Brain microvascular endothelial cell (primary cell): Measurements from ENCODE around the gene HSD17B14.

Experiments
- DNase-seq: peaks from one replicate; pipeline ENCODE4 v3.0.0-alpha.2; 2020
- H3K27ac ChIP-seq: fragments of 250-450 bp; sonication (Bioruptor Pico); 2 replicates; pipeline ENCODE4 v1.5.1; 2020; ENCODE audit warnings: mild to moderate bottlenecking, moderate library complexity
- H3K27me3 ChIP-seq: fragments of 250-450 bp; sonication (Bioruptor Pico); replicated peaks from 2 replicates; pipeline ENCODE4 v1.5.1; 2020; ENCODE audit warnings: mild to moderate bottlenecking
- H3K36me3 ChIP-seq: fragments of 250-450 bp; sonication (Bioruptor Pico); replicated peaks from 2 replicates; pipeline ENCODE4 v1.5.1; 2020; ENCODE audit warnings: mild to moderate bottlenecking
- H3K4me3 ChIP-seq: 2 replicates; pipeline ENCODE4 v1.5.1; 2011; ENCODE audit warnings: low read depth, mild to moderate bottlenecking, control low read depth, low read length, moderate library complexity
- CTCF ChIP-seq: IDR thresholded peaks from 2 replicates; pipeline ENCODE4 v1.5.1; 2011; ENCODE audit warnings: low read depth, mild to moderate bottlenecking, moderate library complexity, low read length, control low read depth, inconsistent platforms; ENCODE audit errors: missing control alignments
- in situ Hi-C: cut with HindIII; loops from 2 replicates; pipeline ENCODE4 v1.10.0; 2017; ENCODE audit warnings: low sequenced_read_pairs, low pct_ligation_motif_present

Gene HSD17B14

GRCh38 chr19:48799358-48800300, 36.7 kb downstream of the HSD17B14 start:
- Histone ChIP-seq H3K27ac (no peak overlapping the region), H3K27me3 (no peaks in the 10 kb centered on the region), H3K4me3 (no peak overlapping the region), H3K36me3 (no peaks in the 10 kb centered on the region)
- no peak for DNase-seq
- TF ChIP-seq CTCF: no peak
- in situ Hi-C loops: loop anchor here (10.0 kb wide), 1 partner anchor 45 kb away; no protein-coding TSS in a partner anchor

DNA sequence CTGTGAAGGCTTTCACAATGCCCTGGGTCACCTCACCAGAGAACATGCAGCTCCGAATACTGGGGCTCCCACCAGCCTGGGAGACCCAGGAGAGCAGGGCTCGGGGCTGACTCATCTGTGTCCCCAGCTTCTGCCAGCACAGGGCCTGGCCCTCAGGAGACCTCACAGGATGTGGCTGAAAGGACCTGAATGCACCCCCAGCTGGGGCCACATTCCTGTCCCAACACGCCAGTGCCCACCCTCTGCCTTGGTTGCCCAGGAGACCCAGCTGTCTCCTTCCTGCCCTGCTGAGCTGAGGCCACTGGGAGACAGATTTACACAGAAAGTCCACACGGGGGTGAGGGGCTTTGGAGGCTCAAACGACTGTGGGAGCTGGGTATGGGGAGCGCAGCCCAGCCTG, 37.4 kb downstream of the HSD17B14 start:
- Histone ChIP-seq H3K27ac (no peak overlapping the region), H3K36me3 (no peaks in the 10 kb centered on the region), H3K4me3 (no peak overlapping the region), H3K27me3 (no peaks in the 10 kb centered on the region)
- in situ Hi-C loops: loop anchor here (10.0 kb wide), 1 partner anchor 46 kb away; no protein-coding TSS in a partner anchor
- TF ChIP-seq CTCF: no peak
- peak; percentile 21 for DNase-seq

DNA sequence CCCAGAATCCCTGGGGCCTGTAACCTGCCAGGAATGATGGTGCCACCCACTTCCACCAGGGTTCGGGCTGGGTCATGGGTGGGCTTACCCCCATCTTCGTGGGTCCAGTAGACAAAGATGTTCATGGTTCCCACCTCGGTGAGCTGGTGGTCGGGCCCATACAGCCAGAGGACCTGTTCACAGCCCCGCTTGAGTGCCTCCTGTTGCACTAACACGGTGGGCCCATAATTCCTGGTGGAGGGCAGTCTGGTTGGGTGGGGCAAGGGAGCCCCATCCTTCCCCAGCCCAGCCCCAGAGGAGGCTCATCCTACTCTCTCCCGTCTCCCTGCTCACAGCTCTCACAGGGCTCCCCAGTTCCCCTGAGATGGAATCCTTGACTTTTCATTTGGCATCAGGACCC, 39.2 kb downstream of the HSD17B14 start:
- no peak for TF ChIP-seq CTCF

DNA sequence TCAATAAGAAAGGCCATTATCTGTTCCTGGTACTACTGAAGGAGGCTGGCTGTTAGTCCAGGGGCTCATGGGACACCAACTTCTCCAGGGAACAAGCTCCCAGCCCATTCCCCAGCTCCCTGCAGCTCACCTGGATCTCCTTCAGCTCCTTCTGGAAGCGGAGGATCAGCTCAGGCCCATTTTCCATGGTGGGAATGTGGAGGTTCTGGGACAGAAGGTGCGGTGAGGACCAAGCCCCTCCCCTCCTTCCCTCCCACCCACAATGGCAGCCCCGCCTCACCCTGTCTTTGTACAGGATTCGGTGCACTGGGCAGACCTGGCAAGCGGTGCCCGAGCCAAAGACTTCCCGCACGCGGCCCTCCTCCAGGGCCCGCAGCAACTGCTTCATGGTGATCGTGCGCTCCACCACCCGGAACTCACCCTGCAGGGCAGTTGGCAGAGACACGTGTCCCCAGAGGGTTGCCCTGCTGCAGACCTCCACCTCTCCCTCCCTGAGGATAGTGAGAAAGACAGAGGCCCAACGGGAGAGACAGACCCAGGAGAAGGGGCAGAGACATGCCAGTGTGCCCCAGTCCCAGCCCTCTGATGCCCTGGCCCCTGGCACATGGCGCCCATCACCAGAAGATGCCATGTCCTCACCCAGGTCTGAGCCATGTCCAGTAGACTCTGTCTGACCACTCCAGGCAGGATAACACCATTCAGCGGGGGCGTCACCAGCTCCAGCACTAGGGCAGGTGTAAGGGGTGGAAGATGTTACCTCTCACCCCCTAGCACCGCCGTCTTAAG, 39.8 kb downstream of the HSD17B14 start:
- no peaks in the 10 kb centered on the region for H3K27me3 ChIP-seq
- in situ Hi-C loops: loop anchor here (10.0 kb wide), 1 partner anchor 48 kb away; no protein-coding TSS in a partner anchor
- H3K27ac ChIP-seq: no peak overlapping the region
- TF ChIP-seq CTCF: no peak
- no peak overlapping the region for H3K4me3 ChIP-seq
- no peaks in the 10 kb centered on the region for H3K36me3 ChIP-seq
- DNase-seq: no peak

More for the DNA sequence above, 39.2 kb downstream of the HSD17B14 start:
- H3K27me3 ChIP-seq: no peaks in the 10 kb centered on the region
- in situ Hi-C loops: loop anchor here (10.0 kb wide), 1 partner anchor 48 kb away; no protein-coding TSS in a partner anchor
- H3K4me3 ChIP-seq: no peak overlapping the region
- H3K27ac ChIP-seq: no peak overlapping the region
- H3K36me3 ChIP-seq: no peaks in the 10 kb centered on the region
- no peak for DNase-seq

- Histone ChIP-seq H3K27ac (no peak overlapping the region), H3K27me3 (no peaks in the 10 kb centered on the region), H3K36me3 (no peaks in the 10 kb centered on the region), H3K4me3 (no peak overlapping the region)
- TF ChIP-seq CTCF: no peak
- no peak for DNase-seq
- in situ Hi-C loops: loop anchor here (10.0 kb wide), 1 partner anchor 49 kb away; no protein-coding TSS in a partner anchor
These were observed 40.6 kb downstream of the HSD17B14 start for GRCh38 chr19:48795685-48796070.
